Osteoblast (primary cell): Measurements from ENCODE around the gene NGEF. TPM values are rescaled to one million over a fixed set of nuclear protein-coding genes. Genes with fewer than 3 reads are reported as not detected.
A peak's percentile ranks its signal among the peaks of the same experiment; 100 is the strongest.

ENCODE experiments used
- DNase-seq: peaks from one replicate; pipeline ENCODE4 v3.0.0; 2011; ENCODE audit warnings: low spot score, mixed read lengths; ENCODE audit not compliant: insufficient read length; ENCODE audit errors: missing footprints
- H2AFZ ChIP-seq: 2 replicates; pipeline ENCODE4 v1.6.0; 2011; ENCODE audit warnings: mild to moderate bottlenecking, low read length
- H3K27ac ChIP-seq: 2 replicates; pipeline ENCODE4 v1.5.1; 2011; ENCODE audit warnings: mild to moderate bottlenecking, low read depth, low read length, moderate library complexity
- H3K27me3 ChIP-seq: 2 replicates; pipeline ENCODE4 v1.6.0; 2012; ENCODE audit warnings: mild to moderate bottlenecking, control low read depth, inconsistent platforms, low read length, moderate library complexity; ENCODE audit not compliant: insufficient read depth
- H3K36me3 ChIP-seq: 2 replicates; pipeline ENCODE4 v1.5.1; 2011; ENCODE audit warnings: mild to moderate bottlenecking, low read length, control low read depth, moderate library complexity; ENCODE audit not compliant: insufficient read depth
- H3K4me1 ChIP-seq: 2 replicates; pipeline ENCODE4 v1.5.1; 2011; ENCODE audit warnings: mild to moderate bottlenecking, low read length, control low read depth, moderate library complexity; ENCODE audit not compliant: insufficient read depth
- H3K4me2 ChIP-seq: 2 replicates; pipeline ENCODE4 v1.6.0; 2011; ENCODE audit warnings: mild to moderate bottlenecking, low read length; ENCODE audit not compliant: insufficient read depth
- H3K4me3 ChIP-seq: fragments of 200-600 bp; sonication (generic); 3 replicates; pipeline ENCODE4 v1.5.1; 2012; ENCODE audit warnings: mild to moderate bottlenecking, low read length, inconsistent platforms; ENCODE audit not compliant: insufficient read depth
- H3K79me2 ChIP-seq: 2 replicates; pipeline ENCODE4 v1.6.0; 2012; ENCODE audit warnings: mild to moderate bottlenecking, low read length, control low read depth, inconsistent platforms; ENCODE audit not compliant: insufficient read depth
- H3K9me3 ChIP-seq: 2 replicates; pipeline ENCODE4 v1.5.1; 2011; ENCODE audit warnings: low read depth, low read length, control low read depth
- H4K20me1 ChIP-seq: 2 replicates; pipeline ENCODE4 v1.6.0; 2012; ENCODE audit warnings: mild to moderate bottlenecking, low read length, control low read depth; ENCODE audit not compliant: insufficient read depth
- CTCF ChIP-seq: IDR thresholded peaks from 2 replicates; pipeline ENCODE4 v1.5.1; 2011; ENCODE audit warnings: mild to moderate bottlenecking, low read depth, low read length, moderate library complexity; ENCODE audit errors: extremely low read depth
- total RNA-seq: library from RNA; depleted of rRNA; stranded (reverse); fragments of >200 nt; gene quantifications from 2 replicates; pipeline ENCODE4 v1.2.3, GENCODE V29; 2012

The NGEF gene
- total RNA-seq, 1 donor, result not detected

- Histone ChIP-seq H3K79me2 (no peaks in the 10 kb centered on the region), H4K20me1 (no peaks in the 10 kb centered on the region), H3K4me2 (no peak overlapping the region), H3K4me1 (no peaks in the 10 kb centered on the region), H3K36me3 (no peaks in the 10 kb centered on the region), H3K27ac (no peak overlapping the region), H2AFZ (no peak overlapping the region), H3K9me3 (no peaks in the 10 kb centered on the region), H3K4me3 (no peak overlapping the region), H3K27me3 (no peaks in the 10 kb centered on the region)
- no peak for DNase-seq
- no peak for TF ChIP-seq CTCF
Measured at GRCh38 chr2:232949016-232949415, 64.0 kb downstream of the NGEF start.

DNA sequence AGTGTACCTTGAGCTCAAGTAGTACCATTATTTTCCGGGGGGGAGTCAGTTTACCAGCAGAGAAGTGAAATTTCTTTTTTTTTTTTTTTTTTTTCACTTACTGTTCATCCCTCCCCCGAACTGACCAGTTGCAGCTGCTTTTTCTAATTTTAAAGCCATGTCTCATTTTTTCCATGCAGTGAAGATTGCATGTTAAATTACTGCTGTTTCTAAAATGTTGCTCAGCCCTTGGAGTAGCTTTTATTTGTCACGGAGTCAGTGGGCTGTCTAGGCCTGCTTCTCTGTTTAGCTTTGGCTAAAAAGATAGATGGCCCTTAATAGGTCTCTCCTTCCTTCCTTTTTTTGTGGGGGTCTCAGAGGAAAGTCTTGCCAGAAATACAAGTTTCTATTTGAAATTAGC, 70.2 kb downstream of the NGEF start:
- H3K9me3 ChIP-seq, result no peaks in the 10 kb centered on the region
- no peak overlapping the region for H3K4me3 ChIP-seq
- no peak for TF ChIP-seq CTCF
- H3K27me3 ChIP-seq, result no peaks in the 10 kb centered on the region
- no peak overlapping the region for H3K4me2 ChIP-seq
- H4K20me1 ChIP-seq, result no peaks in the 10 kb centered on the region
- H3K4me1 ChIP-seq, result no peaks in the 10 kb centered on the region
- H3K27ac ChIP-seq, result no peak overlapping the region
- DNase-seq, result no peak
- H3K79me2 ChIP-seq, result no peaks in the 10 kb centered on the region
- H2AFZ ChIP-seq, result no peak overlapping the region
- H3K36me3 ChIP-seq, result no peaks in the 10 kb centered on the region

- no peaks in the 10 kb centered on the region for H3K36me3 ChIP-seq
- H4K20me1 ChIP-seq, result no peaks in the 10 kb centered on the region
- TF ChIP-seq CTCF, result no peak
- H3K27ac ChIP-seq, result no peak overlapping the region
- DNase-seq, result no peak
- no peak overlapping the region for H2AFZ ChIP-seq
- H3K4me2 ChIP-seq, result no peak overlapping the region
- no peaks in the 10 kb centered on the region for H3K27me3 ChIP-seq
- H3K4me3 ChIP-seq, result no peak overlapping the region
- no peaks in the 10 kb centered on the region for H3K79me2 ChIP-seq
- H3K4me1 ChIP-seq, result no peaks in the 10 kb centered on the region
- no peaks in the 10 kb centered on the region for H3K9me3 ChIP-seq
Measured at GRCh38 chr2:232941912-232942594, 71.0 kb downstream of the NGEF start.

- H3K4me3 ChIP-seq, result no peak overlapping the region
- TF ChIP-seq CTCF, result no peak
- H3K4me1 ChIP-seq, result no peaks in the 10 kb centered on the region
- no peak overlapping the region for H3K27ac ChIP-seq
- H3K9me3 ChIP-seq, result no peaks in the 10 kb centered on the region
- no peaks in the 10 kb centered on the region for H3K27me3 ChIP-seq
- H2AFZ ChIP-seq, result no peak overlapping the region
- no peak for DNase-seq
- H3K4me2 ChIP-seq, result peak overlapping the region; percentile 47
- no peaks in the 10 kb centered on the region for H4K20me1 ChIP-seq
- H3K79me2 ChIP-seq, result no peaks in the 10 kb centered on the region
- H3K36me3 ChIP-seq, result no peaks in the 10 kb centered on the region
Measured at GRCh38 chr2:232941400-232941799, 71.7 kb downstream of the NGEF start.
